VCaP (cell line): ENCODE results near the gene CA5B.
"Not testable (repeated sequence)": the region's sequence is repeated elsewhere in the genome, so short reads cannot be mapped to it uniquely, and the experiment has no call there.

Experiments
- H3K27ac ChIP-seq: fragments of 450-650 bp; 2 replicates; pipeline ENCODE4 v1.5.1; 2017
- TF ChIP-seq, protein P1 (sequence below): fragments of 450-650 bp; conservative IDR thresholded peaks from 2 replicates; pipeline ENCODE4 v1.5.1; 2017; ENCODE audit warnings: mild to moderate bottlenecking, moderate library complexity

CA5B gene, protein sequence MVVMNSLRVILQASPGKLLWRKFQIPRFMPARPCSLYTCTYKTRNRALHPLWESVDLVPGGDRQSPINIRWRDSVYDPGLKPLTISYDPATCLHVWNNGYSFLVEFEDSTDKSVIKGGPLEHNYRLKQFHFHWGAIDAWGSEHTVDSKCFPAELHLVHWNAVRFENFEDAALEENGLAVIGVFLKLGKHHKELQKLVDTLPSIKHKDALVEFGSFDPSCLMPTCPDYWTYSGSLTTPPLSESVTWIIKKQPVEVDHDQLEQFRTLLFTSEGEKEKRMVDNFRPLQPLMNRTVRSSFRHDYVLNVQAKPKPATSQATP

DNA sequence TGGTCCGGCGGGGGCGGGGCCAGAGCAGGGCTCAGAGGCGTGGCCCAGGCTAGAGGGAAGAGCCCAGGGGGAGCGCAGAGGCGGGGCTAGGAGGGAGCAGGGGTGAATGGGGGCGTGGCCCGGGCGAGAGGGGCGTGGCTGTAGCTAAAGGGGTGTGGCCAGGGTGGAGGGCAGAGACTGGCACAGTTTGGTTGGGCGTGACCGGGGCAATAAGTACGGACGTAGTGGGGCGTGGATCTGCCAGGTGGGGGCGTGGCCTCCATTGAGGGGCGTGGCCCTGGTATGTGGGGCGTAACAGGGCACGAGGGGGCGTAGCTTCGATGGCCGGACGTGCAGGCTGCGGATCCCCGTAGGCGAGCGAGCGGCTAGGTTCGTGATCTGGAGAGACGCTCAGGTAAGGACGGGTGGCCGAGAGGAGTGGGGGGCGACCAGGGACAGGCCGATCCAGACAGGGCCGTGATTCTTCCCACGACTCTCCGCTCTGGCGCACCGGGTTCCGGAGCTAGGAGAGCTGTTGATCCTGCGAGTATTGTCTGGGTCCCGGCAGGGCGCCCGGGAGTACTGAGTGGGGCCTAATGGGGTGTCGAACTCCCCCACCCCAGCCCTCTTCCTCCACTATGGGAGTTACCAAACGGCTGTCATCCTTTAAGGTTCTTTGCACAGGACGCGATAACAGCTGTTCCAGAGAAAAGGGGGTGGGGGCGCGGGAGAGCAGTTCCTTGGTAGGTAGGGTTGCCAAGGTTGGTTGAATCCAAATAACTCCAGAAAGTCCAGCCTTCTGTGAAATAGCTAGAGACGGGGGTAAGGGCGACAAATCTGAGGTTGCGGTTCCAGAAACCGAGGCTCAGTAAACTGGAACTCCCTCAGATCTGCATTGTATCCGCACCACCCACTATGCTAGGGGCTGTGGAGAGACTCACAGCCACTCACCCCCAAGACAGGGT lies at the start of gene CA5B:
TSS of gene CA5B (plus strand) at position 312 of the 944 bp plus-strand sequence. CDS start 11,754 bp downstream, outside the sequence.
- TF ChIP-seq, protein P1, sequence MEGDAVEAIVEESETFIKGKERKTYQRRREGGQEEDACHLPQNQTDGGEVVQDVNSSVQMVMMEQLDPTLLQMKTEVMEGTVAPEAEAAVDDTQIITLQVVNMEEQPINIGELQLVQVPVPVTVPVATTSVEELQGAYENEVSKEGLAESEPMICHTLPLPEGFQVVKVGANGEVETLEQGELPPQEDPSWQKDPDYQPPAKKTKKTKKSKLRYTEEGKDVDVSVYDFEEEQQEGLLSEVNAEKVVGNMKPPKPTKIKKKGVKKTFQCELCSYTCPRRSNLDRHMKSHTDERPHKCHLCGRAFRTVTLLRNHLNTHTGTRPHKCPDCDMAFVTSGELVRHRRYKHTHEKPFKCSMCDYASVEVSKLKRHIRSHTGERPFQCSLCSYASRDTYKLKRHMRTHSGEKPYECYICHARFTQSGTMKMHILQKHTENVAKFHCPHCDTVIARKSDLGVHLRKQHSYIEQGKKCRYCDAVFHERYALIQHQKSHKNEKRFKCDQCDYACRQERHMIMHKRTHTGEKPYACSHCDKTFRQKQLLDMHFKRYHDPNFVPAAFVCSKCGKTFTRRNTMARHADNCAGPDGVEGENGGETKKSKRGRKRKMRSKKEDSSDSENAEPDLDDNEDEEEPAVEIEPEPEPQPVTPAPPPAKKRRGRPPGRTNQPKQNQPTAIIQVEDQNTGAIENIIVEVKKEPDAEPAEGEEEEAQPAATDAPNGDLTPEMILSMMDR: 0 out of 2 replicates have a peak, but pooled peaks have one; percentile 5
- peak within 1 kb of the TSS; percentile 36 for H3K27ac ChIP-seq

DNA sequence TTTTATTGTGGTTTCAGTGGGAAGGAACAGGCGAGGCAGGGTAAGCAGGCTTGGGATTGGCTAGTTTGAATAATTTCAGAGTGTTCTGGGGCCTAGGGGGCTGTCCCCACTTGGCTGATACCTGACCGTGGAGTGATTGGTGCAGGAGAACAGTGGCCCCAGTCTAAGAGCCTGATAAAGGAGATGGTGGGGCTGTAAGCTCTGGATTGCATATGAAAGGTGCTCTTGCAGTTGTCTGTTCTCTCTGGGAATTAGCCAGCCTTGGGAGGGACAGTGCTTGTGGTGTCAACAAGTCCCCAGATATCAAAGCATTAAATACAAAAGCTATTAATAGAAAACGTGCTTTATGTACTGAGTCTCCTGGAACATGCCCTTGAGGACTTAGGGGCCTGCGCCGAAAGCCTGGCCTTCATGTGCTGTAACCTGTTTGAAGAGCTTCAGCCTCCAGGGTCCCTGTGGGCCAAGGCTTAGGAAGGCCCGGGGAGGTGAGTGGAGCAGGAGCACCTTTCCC lies 43.1 kb upstream of the CA5B start:
- TF ChIP-seq, protein P1: no peak
- no peak overlapping the region for H3K27ac ChIP-seq

DNA sequence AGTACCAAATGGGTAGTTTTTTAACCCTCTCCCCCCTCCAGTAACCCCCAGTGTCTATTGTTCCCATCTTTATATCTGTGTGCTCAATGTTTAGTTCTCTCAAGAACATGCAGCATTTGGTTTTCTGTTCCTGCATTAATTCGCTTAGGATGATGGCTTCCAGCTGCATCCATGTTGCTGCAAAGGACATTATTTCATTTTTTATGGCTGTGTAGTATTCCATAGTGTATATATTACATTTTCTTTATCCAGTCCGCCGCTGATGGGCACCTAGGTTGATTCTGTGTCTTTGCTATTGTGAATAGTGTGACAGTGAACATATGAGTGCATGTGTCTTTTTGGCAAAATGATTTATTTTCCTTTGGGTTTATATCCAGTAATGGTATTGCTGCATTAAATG lies 41.6 kb upstream of the CA5B start:
- TF ChIP-seq, protein P1: no peak
- no peak overlapping the region for H3K27ac ChIP-seq

DNA sequence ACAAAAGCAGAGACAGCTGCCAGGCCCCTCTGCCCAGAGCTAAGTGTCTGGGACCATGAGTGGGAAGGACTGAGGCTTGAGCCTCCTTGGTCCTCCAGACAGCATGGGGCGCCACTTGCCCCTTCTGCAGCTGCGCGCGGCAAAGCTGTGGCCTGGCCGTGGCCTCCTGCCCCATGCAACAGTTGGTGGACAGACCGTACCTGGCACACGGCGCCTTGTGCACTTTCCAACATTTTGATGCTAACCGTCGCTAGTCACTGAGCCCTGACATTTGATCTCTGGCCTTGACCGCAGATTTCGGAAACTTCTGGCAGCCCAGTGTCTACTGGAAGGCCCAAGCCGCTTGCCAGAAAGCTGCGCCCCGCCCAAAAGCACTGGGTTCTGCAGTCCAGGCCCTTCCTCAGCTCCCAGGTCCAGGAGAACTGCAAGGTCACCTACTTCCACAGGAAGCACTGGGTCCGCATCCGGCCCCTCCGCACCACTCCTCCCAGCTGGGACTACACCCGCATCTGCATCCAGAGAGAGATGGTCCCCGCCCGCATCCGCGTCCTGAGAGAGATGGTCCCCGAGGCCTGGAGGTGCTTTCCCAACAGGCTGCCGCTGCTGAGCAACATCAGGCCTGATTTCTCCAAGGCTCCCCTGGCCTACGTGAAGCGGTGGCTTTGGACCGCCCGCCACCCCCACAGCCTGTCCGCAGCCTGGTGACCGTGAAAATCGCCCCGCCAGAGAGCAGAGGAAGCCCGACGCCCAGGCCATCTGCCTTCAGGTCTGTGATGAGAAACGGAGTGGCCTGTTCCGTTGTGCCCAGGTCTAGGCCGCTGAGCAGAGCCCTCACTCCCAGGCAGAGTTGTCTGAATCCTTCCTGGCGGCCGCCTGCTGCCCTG lies 35.3 kb upstream of the CA5B start:
- no peak overlapping the region for H3K27ac ChIP-seq
- TF ChIP-seq, protein P1: no peak

DNA sequence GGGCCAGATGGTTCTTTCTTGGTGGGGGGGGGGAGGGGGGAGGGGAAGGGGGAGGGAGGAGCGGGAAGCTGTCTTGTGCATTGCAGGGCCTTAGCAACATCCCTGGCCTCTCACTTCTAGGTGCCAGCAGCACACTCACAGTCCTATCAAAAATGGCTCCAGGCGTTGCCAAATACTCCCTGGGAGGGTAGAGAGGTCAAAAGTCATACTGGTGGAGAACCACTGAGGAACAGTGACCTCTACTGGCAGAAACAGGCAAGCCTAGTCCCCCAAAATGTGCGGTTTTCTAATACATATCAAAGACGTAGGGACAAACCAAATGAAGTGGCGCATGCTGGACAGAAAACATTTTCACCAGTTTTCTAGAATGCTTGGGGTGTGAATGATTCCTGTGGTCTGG lies 34.3 kb upstream of the CA5B start:
- H3K27ac ChIP-seq: not testable (repeated sequence)

DNA sequence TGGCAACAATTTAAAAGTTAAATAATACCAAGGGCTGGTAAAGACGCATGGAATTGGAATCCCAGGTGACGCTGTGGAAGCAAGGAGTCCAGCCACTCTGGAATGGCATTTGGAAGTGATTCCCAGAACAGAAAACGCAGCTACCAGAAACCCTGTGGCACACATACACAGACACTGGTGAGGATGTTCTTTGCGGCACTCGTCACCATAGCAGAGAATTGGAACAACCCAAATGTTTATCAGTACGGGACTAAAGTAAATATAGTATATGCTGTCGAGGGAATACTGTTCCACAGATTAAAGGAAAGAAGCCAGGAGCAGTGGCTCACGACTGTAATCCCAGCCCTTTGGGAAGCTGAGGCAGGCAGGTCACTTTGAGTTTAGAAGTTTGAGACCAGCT lies 33.8 kb upstream of the CA5B start:
- H3K27ac ChIP-seq: not testable (repeated sequence)

DNA sequence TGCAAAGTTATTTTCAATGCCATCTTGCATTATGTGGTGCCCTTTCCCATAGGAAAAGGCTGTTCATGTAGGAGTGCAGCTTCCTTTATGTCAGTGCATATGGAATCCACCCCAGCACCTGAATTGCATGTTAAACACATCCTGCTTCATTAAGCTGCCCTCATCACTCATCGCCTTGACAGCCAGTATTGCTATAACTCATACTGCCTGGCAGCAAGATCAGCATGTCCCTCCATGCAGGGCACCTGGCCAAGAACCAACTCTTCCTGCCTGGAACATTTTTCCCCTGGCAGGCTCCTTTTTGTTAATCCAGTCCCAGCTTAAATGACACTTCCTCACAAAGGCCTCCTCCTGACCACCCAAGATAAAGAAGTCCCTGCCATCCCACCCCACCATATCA lies 23.5 kb upstream of the CA5B start:
- peak overlapping the region; percentile 46 for H3K27ac ChIP-seq
- TF ChIP-seq, protein P1: no peak
